Measurements from ENCODE around the gene MLPH. TPM values are rescaled to one million over a fixed set of nuclear protein-coding genes. Genes with fewer than 3 reads are reported as not detected.

Gene MLPH
- total RNA-seq, 2 experiments from 2014 or later: not detected

DNA sequence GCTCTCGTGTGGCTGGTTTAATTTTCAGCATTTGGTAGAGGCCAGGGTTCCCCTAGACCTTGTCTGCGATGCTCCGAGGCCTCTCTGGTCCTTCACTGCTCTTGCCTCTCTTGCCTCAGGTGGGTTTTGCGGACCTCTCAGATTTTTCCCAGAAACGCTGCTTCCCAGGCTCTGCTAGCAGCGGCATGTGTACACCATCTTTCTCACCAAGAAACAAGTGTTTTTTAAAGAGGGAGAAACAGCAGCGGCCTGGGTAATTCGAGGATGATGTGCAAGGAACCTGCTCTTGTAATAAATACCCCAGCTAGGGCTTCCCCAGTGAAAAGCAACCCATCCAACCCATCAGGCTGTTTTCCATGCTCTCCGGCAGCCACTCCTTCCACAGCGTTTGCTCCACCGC is 39.6 kb upstream of the MLPH start:
- peaks cover 17% of the 10 kb centered on the region for H3K4me1 Mint-ChIP-seq (ENCODE audit: low read depth)
- H3K27me3 Mint-ChIP-seq: no peaks in the 10 kb centered on the region
- CTCF ChIA-PET: interaction anchor here (1.0 to 2.0 kb wide), 3 partner anchors 11 to 65 kb away, joined by 3 to 6 read pairs (median 3); no protein-coding TSS in a partner anchor
- POLR2A ChIA-PET: interaction anchor here (1.1 to 1.4 kb wide), 3 partner anchors 12 to 165 kb away, joined by 3 read pairs; no protein-coding TSS in a partner anchor
- intact Hi-C loops (cut with micrococcal nuclease): no loop called here
- no peaks in the 10 kb centered on the region for H3K36me3 Mint-ChIP-seq (ENCODE audit: low read depth)
- H3K4me3 Mint-ChIP-seq: no peak overlapping the region
- no peak for DNase-seq
- ATAC-seq: no peak
- H3K27ac Mint-ChIP-seq: no peak overlapping the region
- H3K9me3 Mint-ChIP-seq: no peaks in the 10 kb centered on the region
- TF ChIP-seq, protein P1, sequence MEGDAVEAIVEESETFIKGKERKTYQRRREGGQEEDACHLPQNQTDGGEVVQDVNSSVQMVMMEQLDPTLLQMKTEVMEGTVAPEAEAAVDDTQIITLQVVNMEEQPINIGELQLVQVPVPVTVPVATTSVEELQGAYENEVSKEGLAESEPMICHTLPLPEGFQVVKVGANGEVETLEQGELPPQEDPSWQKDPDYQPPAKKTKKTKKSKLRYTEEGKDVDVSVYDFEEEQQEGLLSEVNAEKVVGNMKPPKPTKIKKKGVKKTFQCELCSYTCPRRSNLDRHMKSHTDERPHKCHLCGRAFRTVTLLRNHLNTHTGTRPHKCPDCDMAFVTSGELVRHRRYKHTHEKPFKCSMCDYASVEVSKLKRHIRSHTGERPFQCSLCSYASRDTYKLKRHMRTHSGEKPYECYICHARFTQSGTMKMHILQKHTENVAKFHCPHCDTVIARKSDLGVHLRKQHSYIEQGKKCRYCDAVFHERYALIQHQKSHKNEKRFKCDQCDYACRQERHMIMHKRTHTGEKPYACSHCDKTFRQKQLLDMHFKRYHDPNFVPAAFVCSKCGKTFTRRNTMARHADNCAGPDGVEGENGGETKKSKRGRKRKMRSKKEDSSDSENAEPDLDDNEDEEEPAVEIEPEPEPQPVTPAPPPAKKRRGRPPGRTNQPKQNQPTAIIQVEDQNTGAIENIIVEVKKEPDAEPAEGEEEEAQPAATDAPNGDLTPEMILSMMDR (IDR thresholded peaks at IDR 0.05): no peak

DNA sequence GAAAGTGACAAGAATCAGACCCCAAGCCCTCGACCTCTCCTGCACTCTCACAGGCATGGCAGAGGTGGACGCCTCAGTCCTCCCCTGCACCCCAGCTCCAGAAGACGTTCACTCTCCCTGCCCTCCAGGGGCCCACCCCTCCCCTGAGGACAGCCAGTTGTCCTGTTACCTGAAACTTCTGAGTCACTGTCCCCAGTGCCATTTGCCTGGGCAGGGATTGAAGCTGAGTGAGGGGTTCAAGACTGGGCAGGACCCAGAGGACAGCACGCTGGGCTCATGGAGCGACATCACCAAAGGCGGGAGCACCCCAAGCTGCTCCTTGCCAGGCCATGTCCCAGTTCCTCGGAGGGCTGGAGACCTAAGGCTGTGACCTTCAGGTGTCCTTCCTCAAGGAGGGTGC is 38.9 kb upstream of the MLPH start:
- intact Hi-C loops (cut with micrococcal nuclease): no loop called here
- Mint-ChIP-seq H3K4me3 (no peak overlapping the region), H3K9me3 (no peaks in the 10 kb centered on the region), H3K36me3 (ENCODE audit: low read depth) (no peaks in the 10 kb centered on the region), H3K27me3 (no peaks in the 10 kb centered on the region), H3K27ac (no peak overlapping the region), H3K4me1 (ENCODE audit: low read depth) (peaks cover 15% of the 10 kb centered on the region)
- POLR2A ChIA-PET: interaction anchor here (1.1 to 1.4 kb wide), 3 partner anchors 13 to 165 kb away, joined by 3 read pairs; no protein-coding TSS in a partner anchor
- no peak for ATAC-seq
- CTCF ChIA-PET: interaction anchor here (1.0 to 2.3 kb wide), 5 partner anchors 10 to 65 kb away, joined by 3 to 9 read pairs (median 6); no protein-coding TSS in a partner anchor
- DNase-seq: no peak
- TF ChIP-seq, protein P1 (IDR thresholded peaks at IDR 0.05): no peak

DNA sequence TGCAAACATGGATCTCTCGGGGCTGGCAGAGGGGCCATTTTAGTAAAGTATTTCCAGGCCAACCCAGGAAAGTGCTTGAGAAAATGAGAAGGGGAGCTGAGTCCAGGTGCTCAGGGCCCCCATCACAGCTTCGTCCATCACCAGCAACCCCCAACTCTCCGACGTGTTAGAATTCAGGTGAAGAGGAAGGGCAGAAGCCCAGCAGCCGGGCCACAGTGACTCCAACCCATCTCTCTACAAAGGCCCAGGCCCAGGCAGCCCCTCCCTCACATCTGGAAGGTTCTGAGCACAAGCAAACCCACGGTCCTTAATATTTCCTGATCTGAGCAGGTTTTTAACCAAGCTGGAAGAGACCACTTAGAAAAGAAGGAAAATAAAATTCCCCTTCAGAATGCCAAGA is 38.4 kb upstream of the MLPH start:
- Mint-ChIP-seq H3K27me3 (no peaks in the 10 kb centered on the region), H3K4me3 (no peak overlapping the region), H3K4me1 (ENCODE audit: low read depth) (peaks cover 15% of the 10 kb centered on the region), H3K27ac (no peak overlapping the region), H3K9me3 (no peaks in the 10 kb centered on the region), H3K36me3 (ENCODE audit: low read depth) (no peaks in the 10 kb centered on the region)
- no peak for ATAC-seq
- ChIA-PET CTCF (interaction anchor here (1.0 to 2.3 kb wide), 4 partner anchors 22 to 64 kb away, joined by 3 to 9 read pairs (median 5); no protein-coding TSS in a partner anchor), POLR2A (interaction anchor here (1.1 to 1.4 kb wide), 2 partner anchors 14 to 166 kb away, joined by 3 read pairs; no protein-coding TSS in a partner anchor)
- DNase-seq: no peak
- TF ChIP-seq, protein P1 (IDR thresholded peaks at IDR 0.05): no peak
- intact Hi-C loops (cut with micrococcal nuclease): no loop called here

DNA sequence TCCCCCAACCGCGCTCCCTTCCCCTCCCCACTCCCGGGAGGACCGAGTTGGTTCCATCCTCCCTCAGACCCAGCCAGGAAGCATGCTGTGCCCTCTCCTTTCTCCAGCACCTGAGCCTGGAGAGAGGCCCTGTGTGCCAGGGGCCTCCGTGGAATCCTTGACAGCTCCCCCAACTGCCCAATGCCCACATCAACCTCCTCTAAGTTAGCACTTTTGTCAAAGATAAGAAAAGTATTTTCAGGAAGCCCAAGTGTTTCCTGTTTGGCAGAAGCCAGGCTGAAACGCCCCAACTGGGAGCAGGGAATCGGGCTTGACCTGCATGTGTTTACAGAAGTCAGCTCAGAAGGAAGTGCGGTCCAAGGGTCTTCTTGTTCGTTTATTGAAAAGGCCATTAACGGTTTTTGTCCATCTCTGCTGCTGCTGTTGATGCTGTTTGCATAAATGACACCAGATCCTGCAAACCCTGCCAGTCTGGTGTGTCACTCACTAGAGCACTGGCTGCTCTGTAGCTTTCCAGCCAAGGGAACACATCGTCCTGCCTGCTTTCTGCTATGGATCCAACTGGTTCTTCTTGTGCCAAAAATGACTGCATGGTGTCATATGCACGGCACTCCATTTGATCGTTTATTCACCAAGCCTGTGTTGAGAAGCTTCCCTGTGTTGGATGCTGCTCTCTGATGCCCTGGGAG is 37.7 kb upstream of the MLPH start:
- TF ChIP-seq, protein P1 (IDR thresholded peaks at IDR 0.05): no peak
- ATAC-seq (no peak), DNase-seq (no peak)
- Mint-ChIP-seq H3K9me3 (no peaks in the 10 kb centered on the region), H3K4me3 (no peak overlapping the region), H3K27me3 (no peaks in the 10 kb centered on the region), H3K27ac (no peak overlapping the region), H3K4me1 (ENCODE audit: low read depth) (peaks cover 15% of the 10 kb centered on the region), H3K36me3 (ENCODE audit: low read depth) (no peaks in the 10 kb centered on the region)
- ChIA-PET POLR2A (interaction anchor here (1.0 kb wide), 1 partner anchor 14 kb away, joined by 5 read pairs; no protein-coding TSS in a partner anchor), CTCF (interaction anchor here (0.7 to 2.3 kb wide), 4 partner anchors 12 to 28 kb away, joined by 3 to 9 read pairs (median 5); no protein-coding TSS in a partner anchor)
- intact Hi-C loops (cut with micrococcal nuclease): no loop called here

DNA sequence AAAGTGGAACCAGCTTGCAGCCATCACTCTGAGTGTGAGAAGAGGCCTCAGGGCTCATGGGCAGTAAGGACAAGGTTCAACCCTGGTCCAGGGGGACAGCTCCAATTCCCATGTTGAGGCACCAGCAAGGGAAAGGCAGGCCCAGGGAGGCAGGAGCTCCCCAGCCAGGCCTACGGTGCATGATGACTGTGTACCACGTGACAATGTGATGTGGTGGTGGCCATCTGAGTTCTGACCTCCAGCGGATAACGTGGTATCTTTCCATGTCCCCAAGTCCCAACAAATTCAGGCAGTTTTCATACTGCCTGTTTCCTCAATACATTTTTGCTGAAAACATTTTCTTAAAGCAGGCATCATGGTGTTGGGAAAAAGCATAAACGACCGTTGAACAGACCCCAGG is 36.9 kb upstream of the MLPH start:
- H3K4me1 Mint-ChIP-seq (ENCODE audit: low read depth): peaks cover 14% of the 10 kb centered on the region
- no peak for ATAC-seq

More for the DNA sequence above, 36.9 kb upstream of the MLPH start:
- Mint-ChIP-seq H3K36me3 (ENCODE audit: low read depth) (no peaks in the 10 kb centered on the region), H3K27me3 (no peaks in the 10 kb centered on the region), H3K4me3 (no peak overlapping the region), H3K27ac (no peak overlapping the region), H3K9me3 (peaks cover 2% of the 10 kb centered on the region)
- ChIA-PET POLR2A (interaction anchor here (1.0 to 1.2 kb wide), 2 partner anchors 9 to 15 kb away, joined by 3 to 5 read pairs; no protein-coding TSS in a partner anchor), CTCF (interaction anchor here (1.3 to 2.3 kb wide), 2 partner anchors 25 to 29 kb away, joined by 4 to 9 read pairs; no protein-coding TSS in a partner anchor)
- intact Hi-C loops (cut with micrococcal nuclease): no loop called here
- TF ChIP-seq, protein P1 (IDR thresholded peaks at IDR 0.05): no peak
- DNase-seq: no peak

Data from activated CD8-positive, alpha-beta T cell treated with anti-CD3 and anti-CD28 coated beads for 36 hours (primary cell).